ENCODE results near the gene ELF1.
A peak's percentile ranks its signal among the peaks of the same experiment; 100 is the strongest.
"Not testable (repeated sequence)": the region's sequence is repeated elsewhere in the genome, so short reads cannot be mapped to it uniquely, and the experiment has no call there.

ELF1 gene

DNA sequence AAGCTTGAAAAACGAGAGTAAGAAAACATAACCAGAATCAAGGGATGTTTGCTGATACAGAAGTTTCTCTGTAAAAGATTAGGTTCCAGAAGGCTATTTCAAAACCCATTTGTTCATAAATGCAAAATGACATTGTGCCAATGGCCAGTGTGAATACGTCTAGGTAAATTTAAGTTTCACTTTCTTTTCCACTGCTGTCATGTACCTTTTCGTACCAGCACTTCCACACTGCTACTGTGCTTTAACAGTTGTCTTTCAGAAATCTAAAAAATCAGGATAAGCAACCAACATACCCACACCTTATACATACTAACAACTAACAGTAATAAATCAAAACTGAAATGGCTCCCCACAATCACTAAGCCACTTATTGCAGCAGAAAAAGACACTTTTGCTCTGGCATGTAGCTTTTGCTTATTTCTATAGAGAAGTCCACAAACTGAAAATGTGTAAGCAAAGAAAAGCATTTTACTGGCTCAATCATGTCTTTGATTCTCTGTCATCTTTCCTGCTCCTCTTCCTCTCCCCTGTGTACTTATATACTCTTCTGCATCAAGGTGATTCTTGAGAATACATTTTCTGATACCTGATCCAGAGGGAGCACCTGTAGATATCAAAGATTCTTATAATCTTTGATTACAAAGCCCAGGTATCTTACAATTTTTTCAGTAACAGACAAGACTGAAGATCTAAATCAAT lies 34.3 kb downstream of the ELF1 start:
- H3K9me3 ChIP-seq (ENCODE audit: low read depth, low read length): no peaks in the 10 kb centered on the region
- no peaks in the 10 kb centered on the region for H3K36me3 ChIP-seq (ENCODE audit: insufficient read depth, low read length)
- no peak overlapping the region for H3K27ac ChIP-seq
- DNase-seq (ENCODE audit: low read depth, low spot score): no peak
- TF ChIP-seq FOXP2 (optimal IDR thresholded peaks at IDR 0.05; ENCODE audit: control extremely low read depth, extremely low read length, insufficient read depth) (no peak), EZH2 (IDR thresholded peaks at IDR 0.05) (no peak), POLR2AphosphoS5 (IDR thresholded peaks at IDR 0.05; ENCODE audit: borderline replicate concordance, low read depth, low read length) (no peak)
- H3K9ac ChIP-seq (ENCODE audit: insufficient read length): no peak overlapping the region
- no peak overlapping the region for H3K4me3 ChIP-seq

DNA sequence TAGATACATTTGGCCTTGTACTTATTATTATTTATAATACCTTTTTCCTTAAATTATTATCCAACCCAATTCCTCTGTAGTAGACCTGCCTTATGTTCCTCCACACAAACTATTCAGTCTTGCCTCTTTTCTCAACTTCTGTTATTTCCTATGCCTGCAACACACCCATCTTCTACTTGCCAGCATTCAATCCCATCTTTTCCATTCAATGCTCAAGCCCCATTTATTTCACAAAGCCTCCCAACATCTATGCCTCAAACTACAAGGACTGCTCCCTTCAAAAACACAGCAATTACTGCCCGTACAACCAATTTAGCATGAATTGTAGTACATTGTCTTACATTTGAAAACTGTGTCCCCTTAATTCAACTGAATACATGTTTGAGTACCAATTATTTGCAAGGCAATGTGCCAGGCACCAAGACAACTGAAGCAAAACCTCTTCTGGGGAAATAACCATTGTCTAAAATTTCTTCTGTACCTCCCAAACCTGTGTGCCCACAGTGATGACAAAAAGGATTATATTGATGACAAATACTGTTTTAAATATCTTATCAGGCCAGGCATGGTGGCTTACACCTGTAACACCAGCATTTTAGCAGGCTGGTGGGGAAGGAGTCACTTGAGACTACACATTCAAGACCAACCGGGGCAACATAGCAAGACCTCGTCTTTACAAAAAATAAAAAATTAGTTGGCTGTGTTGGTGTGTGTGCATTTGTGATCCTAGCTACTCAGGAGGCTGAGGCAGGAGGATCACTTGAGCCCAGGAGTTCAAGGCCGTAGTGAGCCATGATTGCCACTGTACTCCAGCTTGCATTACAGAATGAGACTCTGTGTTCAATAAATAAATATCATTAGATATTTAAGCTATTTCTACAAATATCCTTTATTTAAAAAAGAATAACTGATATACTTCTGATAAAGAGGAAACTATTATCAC lies 35.1 kb downstream of the ELF1 start:
- Histone ChIP-seq H3K4me3 (no peak overlapping the region), H3K27ac (peak overlapping the region; percentile 99; the same call in 1 of the 2 replicates), H3K36me3 (ENCODE audit: insufficient read depth, low read length) (no peaks in the 10 kb centered on the region), H3K9ac (ENCODE audit: insufficient read length) (no peak overlapping the region), H3K9me3 (ENCODE audit: low read depth, low read length) (no peaks in the 10 kb centered on the region)
- DNase-seq (ENCODE audit: low read depth, low spot score): no peak
- TF ChIP-seq POLR2AphosphoS5 (IDR thresholded peaks at IDR 0.05; ENCODE audit: borderline replicate concordance, low read depth, low read length): no peak
- no peak for TF ChIP-seq FOXP2 (optimal IDR thresholded peaks at IDR 0.05; ENCODE audit: control extremely low read depth, extremely low read length, insufficient read depth)
- TF ChIP-seq EZH2 (IDR thresholded peaks at IDR 0.05): no peak

DNA sequence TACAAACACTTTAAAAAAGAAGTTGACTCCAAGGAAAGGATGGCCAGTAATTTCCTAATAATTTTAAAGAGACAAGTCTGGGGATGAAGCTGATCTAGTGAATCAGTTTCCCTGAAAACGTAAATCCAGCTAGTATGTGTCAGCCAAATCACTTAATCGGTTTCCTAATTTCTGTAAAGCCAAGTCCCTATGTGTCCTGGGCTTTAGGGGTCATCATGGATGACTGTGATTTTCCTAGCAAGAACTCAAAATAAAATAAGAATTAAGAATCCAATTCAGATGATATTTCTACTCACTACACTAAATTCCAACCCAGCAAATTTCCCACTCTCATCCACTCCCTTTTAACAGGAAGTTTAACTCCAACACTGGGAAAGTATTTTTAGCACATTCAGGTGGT lies 35.9 kb downstream of the ELF1 start:
- Histone ChIP-seq H3K9ac (ENCODE audit: insufficient read length) (peak overlapping the region; percentile 91), H3K4me3 (peak overlapping the region; percentile 89)

GRCh38 chr13:40982772-40983171 lies 36.3 kb downstream of the ELF1 start:
- Histone ChIP-seq H3K36me3 (ENCODE audit: insufficient read depth, low read length) (no peaks in the 10 kb centered on the region), H3K9ac (ENCODE audit: insufficient read length) (peak overlapping the region; percentile 91), H3K4me3 (peak overlapping the region; percentile 89), H3K27ac (peak overlapping the region; percentile 99), H3K9me3 (ENCODE audit: low read depth, low read length) (no peaks in the 10 kb centered on the region)
- no peak for TF ChIP-seq EZH2 (IDR thresholded peaks at IDR 0.05)
- TF ChIP-seq FOXP2 (optimal IDR thresholded peaks at IDR 0.05; ENCODE audit: control extremely low read depth, extremely low read length, insufficient read depth): peak; percentile 90
- TF ChIP-seq POLR2AphosphoS5 (IDR thresholded peaks at IDR 0.05; ENCODE audit: borderline replicate concordance, low read depth, low read length): peak; percentile 57; the same call in 1 of the 2 replicates
- peak; percentile 97 for DNase-seq (ENCODE audit: low read depth, low spot score)

More for the DNA sequence above, 35.9 kb downstream of the ELF1 start:
- TF ChIP-seq EZH2 (IDR thresholded peaks at IDR 0.05) (no peak), FOXP2 (optimal IDR thresholded peaks at IDR 0.05; ENCODE audit: control extremely low read depth, extremely low read length, insufficient read depth) (no peak), POLR2AphosphoS5 (IDR thresholded peaks at IDR 0.05; ENCODE audit: borderline replicate concordance, low read depth, low read length) (no peak)
- DNase-seq (ENCODE audit: low read depth, low spot score): no peak
- H3K27ac ChIP-seq: peak overlapping the region; percentile 99
- no peaks in the 10 kb centered on the region for H3K36me3 ChIP-seq (ENCODE audit: insufficient read depth, low read length)
- H3K9me3 ChIP-seq (ENCODE audit: low read depth, low read length): no peaks in the 10 kb centered on the region

DNA sequence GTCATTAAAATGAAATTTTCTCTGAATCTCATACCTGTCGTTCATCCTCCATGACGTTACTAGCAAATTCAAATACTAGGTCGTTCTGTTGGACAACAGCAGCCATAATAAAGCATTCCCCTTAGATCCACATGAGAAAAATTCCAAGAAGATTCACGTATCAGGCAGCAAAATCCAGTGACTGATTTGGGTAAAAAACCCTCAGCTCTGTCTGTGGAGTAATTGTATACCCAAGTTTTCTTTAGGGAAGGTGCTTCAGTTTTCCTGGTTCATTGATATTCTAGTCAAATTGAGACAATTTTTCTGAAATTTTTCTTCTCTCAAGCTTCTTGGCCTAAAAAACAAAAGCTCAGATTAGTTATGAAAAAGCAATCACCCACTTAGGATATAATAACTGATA lies 37.2 kb downstream of the ELF1 start:
- peak overlapping the region; percentile 91 for H3K9ac ChIP-seq (ENCODE audit: insufficient read length)
- DNase-seq (ENCODE audit: low read depth, low spot score): no peak
- TF ChIP-seq FOXP2 (optimal IDR thresholded peaks at IDR 0.05; ENCODE audit: control extremely low read depth, extremely low read length, insufficient read depth) (no peak), POLR2AphosphoS5 (IDR thresholded peaks at IDR 0.05; ENCODE audit: borderline replicate concordance, low read depth, low read length) (no peak), EZH2 (IDR thresholded peaks at IDR 0.05) (no peak)
- no peaks in the 10 kb centered on the region for H3K36me3 ChIP-seq (ENCODE audit: insufficient read depth, low read length)
- no peaks in the 10 kb centered on the region for H3K9me3 ChIP-seq (ENCODE audit: low read depth, low read length)
- H3K4me3 ChIP-seq: peak overlapping the region; percentile 89
- peak overlapping the region; percentile 99 for H3K27ac ChIP-seq

DNA sequence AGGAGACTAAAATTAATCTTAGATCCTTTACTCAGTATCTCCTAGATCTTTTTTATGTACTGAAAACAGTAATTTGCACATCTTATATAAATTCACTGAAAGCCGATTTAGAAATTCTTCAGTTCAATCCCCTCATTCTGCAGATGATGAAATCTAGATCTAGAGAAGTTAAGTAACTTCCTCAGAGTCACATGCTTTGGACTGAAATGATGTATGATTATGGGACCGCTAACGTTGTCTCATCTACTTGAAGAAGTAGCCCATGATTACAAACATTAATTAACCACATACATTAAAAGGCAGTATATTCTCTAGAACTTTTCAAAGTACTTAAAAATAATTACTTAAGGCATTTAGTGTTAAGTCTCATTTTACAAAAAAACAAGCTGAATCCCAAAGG lies 37.8 kb downstream of the ELF1 start:
- no peak for TF ChIP-seq EZH2 (IDR thresholded peaks at IDR 0.05)
- TF ChIP-seq FOXP2 (optimal IDR thresholded peaks at IDR 0.05; ENCODE audit: control extremely low read depth, extremely low read length, insufficient read depth): no peak
- TF ChIP-seq POLR2AphosphoS5 (IDR thresholded peaks at IDR 0.05; ENCODE audit: borderline replicate concordance, low read depth, low read length): 0 out of 2 replicates have a peak, but pooled peaks have one; percentile 21
- H3K4me3 ChIP-seq: peak overlapping the region; percentile 89
- H3K36me3 ChIP-seq (ENCODE audit: insufficient read depth, low read length): no peaks in the 10 kb centered on the region
- peak overlapping the region; percentile 91 for H3K9ac ChIP-seq (ENCODE audit: insufficient read length)
- no peaks in the 10 kb centered on the region for H3K9me3 ChIP-seq (ENCODE audit: low read depth, low read length)
- peak overlapping the region; percentile 99 for H3K27ac ChIP-seq
- DNase-seq (ENCODE audit: low read depth, low spot score): peak; percentile 83

DNA sequence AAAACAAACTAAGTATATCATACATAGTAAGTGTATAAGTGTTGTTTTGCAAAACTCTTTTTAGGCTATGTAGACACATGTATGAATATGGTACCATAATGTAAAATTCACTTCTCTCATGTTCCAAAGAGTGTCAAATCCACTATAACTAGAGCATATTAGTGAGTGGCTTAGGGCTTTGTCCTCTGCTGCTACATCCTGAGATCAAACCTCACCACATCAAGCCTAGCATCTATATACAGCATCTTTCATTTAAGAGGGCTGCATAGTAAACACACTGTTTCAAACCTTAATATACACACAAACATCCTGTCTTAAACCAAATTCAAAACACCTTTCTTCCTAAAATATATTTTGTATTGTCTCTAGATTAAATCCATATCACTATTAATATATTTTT lies 38.7 kb downstream of the ELF1 start:
- no peak for TF ChIP-seq FOXP2 (optimal IDR thresholded peaks at IDR 0.05; ENCODE audit: control extremely low read depth, extremely low read length, insufficient read depth)
- no peak for TF ChIP-seq POLR2AphosphoS5 (IDR thresholded peaks at IDR 0.05; ENCODE audit: borderline replicate concordance, low read depth, low read length)
- TF ChIP-seq EZH2 (IDR thresholded peaks at IDR 0.05): no peak
- Histone ChIP-seq H3K9me3 (ENCODE audit: low read depth, low read length) (no peaks in the 10 kb centered on the region), H3K9ac (ENCODE audit: insufficient read length) (peak overlapping the region; percentile 91), H3K4me3 (peak overlapping the region; percentile 89), H3K27ac (peak overlapping the region; percentile 99), H3K36me3 (ENCODE audit: insufficient read depth, low read length) (peaks cover 5% of the 10 kb centered on the region; the same call in 1 of the 2 replicates)
- DNase-seq (ENCODE audit: low read depth, low spot score): no peak

DNA sequence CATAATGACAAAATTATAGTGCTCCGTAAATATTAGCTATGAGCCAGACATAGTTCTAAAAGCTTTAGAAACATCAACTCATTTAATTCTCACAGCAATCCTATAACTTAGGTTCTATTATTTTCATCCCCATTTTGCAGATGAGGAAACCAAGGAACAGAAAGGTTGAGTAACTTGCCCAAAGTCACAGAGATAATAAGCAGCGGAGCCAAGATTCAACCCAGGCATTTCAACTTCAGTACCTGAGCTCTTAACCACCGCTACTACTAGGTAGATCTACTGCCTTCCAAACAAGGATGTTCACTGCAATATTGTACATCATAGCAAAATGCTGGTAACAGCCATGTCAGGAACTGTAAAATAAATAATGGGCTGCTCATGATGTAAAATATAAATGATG lies 39.9 kb downstream of the ELF1 start:
- no peak for DNase-seq (ENCODE audit: low read depth, low spot score)
- H3K36me3 ChIP-seq (ENCODE audit: insufficient read depth, low read length): peaks cover 5% of the 10 kb centered on the region; the same call in 1 of the 2 replicates
- H3K9ac ChIP-seq (ENCODE audit: insufficient read length): peak overlapping the region; percentile 91
- TF ChIP-seq POLR2AphosphoS5 (IDR thresholded peaks at IDR 0.05; ENCODE audit: borderline replicate concordance, low read depth, low read length) (no peak), EZH2 (IDR thresholded peaks at IDR 0.05) (no peak), FOXP2 (optimal IDR thresholded peaks at IDR 0.05; ENCODE audit: control extremely low read depth, extremely low read length, insufficient read depth) (no peak)
- peak overlapping the region; percentile 89 for H3K4me3 ChIP-seq
- H3K27ac ChIP-seq: peak overlapping the region; percentile 28; the same call in 1 of the 2 replicates
- no peaks in the 10 kb centered on the region for H3K9me3 ChIP-seq (ENCODE audit: low read depth, low read length)

DNA sequence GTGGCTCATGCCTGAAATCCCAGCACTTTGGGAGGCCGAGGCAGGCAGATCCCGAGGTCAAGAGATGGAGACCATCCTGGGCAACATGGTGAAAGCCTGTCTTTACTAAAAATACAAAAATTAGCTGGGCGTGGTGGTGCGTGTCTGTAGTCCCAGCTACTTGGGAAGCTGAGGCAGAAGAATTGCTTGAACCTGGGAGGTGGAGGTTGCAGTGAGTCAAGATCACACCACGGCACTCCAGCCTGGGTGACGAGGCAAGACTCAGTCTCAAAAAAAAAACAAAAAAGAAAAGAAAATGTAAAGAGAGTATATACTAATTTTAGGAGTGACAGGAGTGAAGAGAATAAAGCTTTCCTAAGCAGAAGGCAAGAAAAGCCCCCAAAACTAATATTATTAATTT lies 41.0 kb downstream of the ELF1 start:
- not testable (repeated sequence) for DNase-seq (ENCODE audit: low read depth, low spot score); H3K9ac ChIP-seq (ENCODE audit: insufficient read length); H3K27ac ChIP-seq; H3K36me3 ChIP-seq (ENCODE audit: insufficient read depth, low read length); H3K4me3 ChIP-seq; H3K9me3 ChIP-seq (ENCODE audit: low read depth, low read length)
